Left ventricle myocardium inferior (tissue), 1 donor: ENCODE measurements around the gene CERK. TPM values are rescaled to one million over a fixed set of nuclear protein-coding genes. Genes with fewer than 3 reads are reported as not detected.

Source experiments
- DNase-seq: peaks from one replicate; pipeline ENCODE4 v3.0.0-alpha.2; 2020
- H3K27ac ChIP-seq: fragments of 200-600 bp; replicated peaks from 2 replicates; pipeline ENCODE4 v1.8.0; 2021
- H3K27me3 ChIP-seq: fragments of 200-600 bp; 2 replicates; pipeline ENCODE4 v1.8.0; 2021; ENCODE audit warnings: low read depth
- H3K36me3 ChIP-seq: fragments of 200-600 bp; 2 replicates; pipeline ENCODE4 v1.8.0; 2021
- H3K4me1 ChIP-seq: fragments of 200-600 bp; 2 replicates; pipeline ENCODE4 v1.8.0; 2021
- H3K4me3 ChIP-seq: fragments of 200-600 bp; 2 replicates; pipeline ENCODE4 v1.8.0; 2021; ENCODE audit warnings: mild to moderate bottlenecking, moderate library complexity
- H3K9me3 ChIP-seq: fragments of 200-600 bp; replicated peaks from 2 replicates; pipeline ENCODE4 v1.8.0; 2021
- CTCF ChIP-seq: fragments of 200-600 bp; IDR thresholded peaks from 2 replicates; pipeline ENCODE4 v1.8.0; 2021; ENCODE audit warnings: antibody characterized with exemption, mild to moderate bottlenecking, borderline replicate concordance
- intact Hi-C: fragments of 100-400 bp; cut with micrococcal nuclease; formaldehyde crosslinking; loops from one replicate; pipeline ENCODE4 v1.11.0; 2022
- total RNA-seq: library from RNA; stranded (reverse); fragmentation: NEBNext Ultra II Directional; extraction: Animal tissue kit (Norgen Biotek cat#: 25700); gene quantifications from one replicate; pipeline ENCODE4 v1.2.1, GENCODE V29; 2021
- donor health status: DM: no; HTN: yes; CAD: no; lungs with severe emphysema.

Gene CERK
- total RNA-seq, 1 donor from 2014 or later: 76.9 TPM

GRCh38 chr22:46714550-46714949 lies 23.5 kb downstream of the CERK start:
- no peaks in the 10 kb centered on the region for H3K9me3 ChIP-seq
- DNase-seq: no peak
- H3K36me3 ChIP-seq: peaks cover 81% of the 10 kb centered on the region
- H3K27me3 ChIP-seq: no peaks in the 10 kb centered on the region
- H3K4me3 ChIP-seq: no peak overlapping the region
- intact Hi-C loops: no loop called here
- H3K4me1 ChIP-seq: peaks cover 14% of the 10 kb centered on the region
- TF ChIP-seq CTCF: no peak
- peak overlapping the region; percentile 49 for H3K27ac ChIP-seq

- Histone ChIP-seq H3K27ac (no peak overlapping the region), H3K36me3 (peaks cover 81% of the 10 kb centered on the region), H3K4me3 (no peak overlapping the region), H3K4me1 (peaks cover 14% of the 10 kb centered on the region), H3K9me3 (no peaks in the 10 kb centered on the region), H3K27me3 (no peaks in the 10 kb centered on the region)
- DNase-seq: no peak
- TF ChIP-seq CTCF: no peak
- intact Hi-C loops: no loop called here
Measured at GRCh38 chr22:46712288-46712687, 25.8 kb downstream of the CERK start.

- TF ChIP-seq CTCF: no peak
- Histone ChIP-seq H3K4me1 (peaks cover 27% of the 10 kb centered on the region), H3K27me3 (no peaks in the 10 kb centered on the region), H3K36me3 (peaks cover 81% of the 10 kb centered on the region), H3K9me3 (no peaks in the 10 kb centered on the region), H3K27ac (no peak overlapping the region), H3K4me3 (no peak overlapping the region)
- no peak for DNase-seq
- intact Hi-C loops: no loop called here
Measured at GRCh38 chr22:46710806-46711205, 27.2 kb downstream of the CERK start.

GRCh38 chr22:46708766-46709330 lies 29.2 kb downstream of the CERK start:
- Histone ChIP-seq H3K36me3 (peaks cover 91% of the 10 kb centered on the region), H3K4me1 (peaks cover 22% of the 10 kb centered on the region), H3K4me3 (no peak overlapping the region), H3K27me3 (no peaks in the 10 kb centered on the region), H3K27ac (no peak overlapping the region), H3K9me3 (no peaks in the 10 kb centered on the region)
- no peak for TF ChIP-seq CTCF
- intact Hi-C loops: no loop called here
- DNase-seq: no peak

- no peaks in the 10 kb centered on the region for H3K27me3 ChIP-seq
- DNase-seq: no peak
- no peaks in the 10 kb centered on the region for H3K9me3 ChIP-seq
- H3K4me3 ChIP-seq: no peak overlapping the region
- H3K36me3 ChIP-seq: peaks cover 96% of the 10 kb centered on the region
- H3K27ac ChIP-seq: no peak overlapping the region
- intact Hi-C loops: no loop called here
- TF ChIP-seq CTCF: no peak
- peaks cover 16% of the 10 kb centered on the region for H3K4me1 ChIP-seq
Measured at GRCh38 chr22:46707827-46708570, 30.1 kb downstream of the CERK start.
